ENCODE measurements around the gene CDKAL1.

The CDKAL1 gene

GRCh38 chr6:21142741-21143140 is 608.5 kb downstream of the CDKAL1 start:
- no peaks in the 10 kb centered on the region for H3K27me3 ChIP-seq (replicated peaks in 2 of 5; ENCODE audit: control insufficient read depth in 4 of 5, insufficient read depth in 5 of 5, low read length in 4 of 5)
- WGBS (ENCODE audit: insufficient coverage), result 100% methylated on average over 2 of the region's 3 CpGs
- H3K36me3 ChIP-seq (ENCODE audit: control insufficient read depth in 4 of 4, insufficient read depth in 4 of 4, low read length in 3 of 4), result peaks cover 0 to 3% (median 0%) of the 10 kb centered on the region in 4 experiments
- ChIA-PET CTCF (interaction anchor here (0.6 kb wide), 1 partner anchor 603 kb away, joined by 3 read pairs; no protein-coding TSS in a partner anchor), POLR2A (no interaction called here)
- H3K27ac ChIP-seq (ENCODE audit: insufficient read depth in 1 of 2, low read depth in 1 of 2, low read length in 2 of 2, poor library complexity in 1 of 2, severe bottlenecking in 2 of 2), result no peak overlapping the region
- H3K4me1 ChIP-seq (ENCODE audit: control extremely low read depth in 1 of 4, control insufficient read depth in 4 of 4, insufficient read depth in 4 of 4, low read length in 3 of 4), result no peaks in the 10 kb centered on the region
- no peak overlapping the region for H3K4me3 ChIP-seq (ENCODE audit: control insufficient read depth in 1 of 7, extremely low read depth in 1 of 7, insufficient read depth in 4 of 7, low read depth in 2 of 7, low read length in 6 of 7)
- no peak for DNase-seq
- no peaks in the 10 kb centered on the region for H3K9me3 ChIP-seq (ENCODE audit: control extremely low read depth in 1 of 5, control insufficient read depth in 4 of 5, insufficient read depth in 2 of 5, low read depth in 1 of 5, low read length in 4 of 5)

GRCh38 chr6:21143645-21144044 is 609.4 kb downstream of the CDKAL1 start:
- Histone ChIP-seq H3K4me1 (ENCODE audit: control extremely low read depth in 1 of 4, control insufficient read depth in 4 of 4, insufficient read depth in 4 of 4, low read length in 3 of 4) (no peaks in the 10 kb centered on the region), H3K27me3 (replicated peaks in 2 of 5; ENCODE audit: control insufficient read depth in 4 of 5, insufficient read depth in 5 of 5, low read length in 4 of 5) (no peaks in the 10 kb centered on the region), H3K27ac (ENCODE audit: insufficient read depth in 1 of 2, low read depth in 1 of 2, low read length in 2 of 2, poor library complexity in 1 of 2, severe bottlenecking in 2 of 2) (no peak overlapping the region), H3K9me3 (ENCODE audit: control extremely low read depth in 1 of 5, control insufficient read depth in 4 of 5, insufficient read depth in 2 of 5, low read depth in 1 of 5, low read length in 4 of 5) (no peaks in the 10 kb centered on the region), H3K36me3 (ENCODE audit: control insufficient read depth in 4 of 4, insufficient read depth in 4 of 4, low read length in 3 of 4) (peaks cover 0 to 3% (median 0%) of the 10 kb centered on the region in 4 experiments), H3K4me3 (ENCODE audit: control insufficient read depth in 1 of 7, extremely low read depth in 1 of 7, insufficient read depth in 4 of 7, low read depth in 2 of 7, low read length in 6 of 7) (no peak overlapping the region)
- WGBS (ENCODE audit: insufficient coverage), result 100% methylated on average over 1 of the region's 4 CpGs
- ChIA-PET CTCF (interaction anchor here (0.6 kb wide), 1 partner anchor 604 kb away, joined by 3 read pairs; no protein-coding TSS in a partner anchor), POLR2A (no interaction called here)
- no peak for DNase-seq

GRCh38 chr6:21144928-21145327 is 610.7 kb downstream of the CDKAL1 start:
- Histone ChIP-seq H3K4me3 (ENCODE audit: control insufficient read depth in 1 of 7, extremely low read depth in 1 of 7, insufficient read depth in 4 of 7, low read depth in 2 of 7, low read length in 6 of 7) (no peak overlapping the region), H3K27me3 (replicated peaks in 2 of 5; ENCODE audit: control insufficient read depth in 4 of 5, insufficient read depth in 5 of 5, low read length in 4 of 5) (no peaks in the 10 kb centered on the region), H3K27ac (ENCODE audit: insufficient read depth in 1 of 2, low read depth in 1 of 2, low read length in 2 of 2, poor library complexity in 1 of 2, severe bottlenecking in 2 of 2) (no peak overlapping the region), H3K36me3 (ENCODE audit: control insufficient read depth in 4 of 4, insufficient read depth in 4 of 4, low read length in 3 of 4) (peaks cover 0 to 3% (median 0%) of the 10 kb centered on the region in 4 experiments), H3K9me3 (ENCODE audit: control extremely low read depth in 1 of 5, control insufficient read depth in 4 of 5, insufficient read depth in 2 of 5, low read depth in 1 of 5, low read length in 4 of 5) (no peaks in the 10 kb centered on the region), H3K4me1 (ENCODE audit: control extremely low read depth in 1 of 4, control insufficient read depth in 4 of 4, insufficient read depth in 4 of 4, low read length in 3 of 4) (no peaks in the 10 kb centered on the region)
- ChIA-PET CTCF (no interaction called here), POLR2A (interaction anchor here (0.9 kb wide), 1 partner anchor 76 kb away, joined by 3 read pairs; no protein-coding TSS in a partner anchor)
- no peak for DNase-seq
- WGBS (ENCODE audit: insufficient coverage), result 95% methylated on average over 2 of the region's 2 CpGs

GRCh38 chr6:21147995-21148394 is 613.7 kb downstream of the CDKAL1 start:
- no peak for DNase-seq
- POLR2A ChIA-PET, result no interaction called here
- Histone ChIP-seq H3K9me3 (ENCODE audit: control extremely low read depth in 1 of 5, control insufficient read depth in 4 of 5, insufficient read depth in 2 of 5, low read depth in 1 of 5, low read length in 4 of 5) (no peaks in the 10 kb centered on the region), H3K27me3 (replicated peaks in 2 of 5; ENCODE audit: control insufficient read depth in 4 of 5, insufficient read depth in 5 of 5, low read length in 4 of 5) (no peaks in the 10 kb centered on the region), H3K36me3 (ENCODE audit: control insufficient read depth in 4 of 4, insufficient read depth in 4 of 4, low read length in 3 of 4) (no peaks in the 10 kb centered on the region), H3K27ac (ENCODE audit: insufficient read depth in 1 of 2, low read depth in 1 of 2, low read length in 2 of 2, poor library complexity in 1 of 2, severe bottlenecking in 2 of 2) (no peak overlapping the region), H3K4me1 (ENCODE audit: control extremely low read depth in 1 of 4, control insufficient read depth in 4 of 4, insufficient read depth in 4 of 4, low read length in 3 of 4) (no peaks in the 10 kb centered on the region), H3K4me3 (ENCODE audit: control insufficient read depth in 1 of 7, extremely low read depth in 1 of 7, insufficient read depth in 4 of 7, low read depth in 2 of 7, low read length in 6 of 7) (no peak overlapping the region)
- no CpG with 5 or more reads among the region's 2 CpGs for WGBS (ENCODE audit: insufficient coverage)
- CTCF ChIA-PET, result no interaction called here

- WGBS (ENCODE audit: insufficient coverage), result 96% methylated on average over 5 of the region's 6 CpGs
- no peak for DNase-seq
- Histone ChIP-seq H3K27me3 (replicated peaks in 2 of 5; ENCODE audit: control insufficient read depth in 4 of 5, insufficient read depth in 5 of 5, low read length in 4 of 5) (no peaks in the 10 kb centered on the region), H3K36me3 (ENCODE audit: control insufficient read depth in 4 of 4, insufficient read depth in 4 of 4, low read length in 3 of 4) (no peaks in the 10 kb centered on the region), H3K4me3 (ENCODE audit: control insufficient read depth in 1 of 7, extremely low read depth in 1 of 7, insufficient read depth in 4 of 7, low read depth in 2 of 7, low read length in 6 of 7) (no peak overlapping the region), H3K27ac (ENCODE audit: insufficient read depth in 1 of 2, low read depth in 1 of 2, low read length in 2 of 2, poor library complexity in 1 of 2, severe bottlenecking in 2 of 2) (no peak overlapping the region), H3K9me3 (ENCODE audit: control extremely low read depth in 1 of 5, control insufficient read depth in 4 of 5, insufficient read depth in 2 of 5, low read depth in 1 of 5, low read length in 4 of 5) (no peaks in the 10 kb centered on the region), H3K4me1 (ENCODE audit: control extremely low read depth in 1 of 4, control insufficient read depth in 4 of 4, insufficient read depth in 4 of 4, low read length in 3 of 4) (no peaks in the 10 kb centered on the region)
- POLR2A ChIA-PET, result no interaction called here
- CTCF ChIA-PET, result no interaction called here
Measured at GRCh38 chr6:21149470-21149869, 615.2 kb downstream of the CDKAL1 start.

- H3K4me3 ChIP-seq (ENCODE audit: control insufficient read depth in 1 of 7, extremely low read depth in 1 of 7, insufficient read depth in 4 of 7, low read depth in 2 of 7, low read length in 6 of 7), result no peak overlapping the region
- POLR2A ChIA-PET, result no interaction called here
- no peaks in the 10 kb centered on the region for H3K9me3 ChIP-seq (ENCODE audit: control extremely low read depth in 1 of 5, control insufficient read depth in 4 of 5, insufficient read depth in 2 of 5, low read depth in 1 of 5, low read length in 4 of 5)
- H3K36me3 ChIP-seq (ENCODE audit: control insufficient read depth in 4 of 4, insufficient read depth in 4 of 4, low read length in 3 of 4), result no peaks in the 10 kb centered on the region
- DNase-seq, result no peak
- CTCF ChIA-PET, result no interaction called here
- no peaks in the 10 kb centered on the region for H3K27me3 ChIP-seq (replicated peaks in 2 of 5; ENCODE audit: control insufficient read depth in 4 of 5, insufficient read depth in 5 of 5, low read length in 4 of 5)
- H3K4me1 ChIP-seq (ENCODE audit: control extremely low read depth in 1 of 4, control insufficient read depth in 4 of 4, insufficient read depth in 4 of 4, low read length in 3 of 4), result no peaks in the 10 kb centered on the region
- WGBS (ENCODE audit: insufficient coverage), result 100% methylated on average over 1 of the region's 1 CpG
- H3K27ac ChIP-seq (ENCODE audit: insufficient read depth in 1 of 2, low read depth in 1 of 2, low read length in 2 of 2, poor library complexity in 1 of 2, severe bottlenecking in 2 of 2), result no peak overlapping the region
Measured at GRCh38 chr6:21150667-21151066, 616.4 kb downstream of the CDKAL1 start.

- no peaks in the 10 kb centered on the region for H3K27me3 ChIP-seq (replicated peaks in 2 of 5; ENCODE audit: control insufficient read depth in 4 of 5, insufficient read depth in 5 of 5, low read length in 4 of 5)
- CTCF ChIA-PET, result no interaction called here
- 100% methylated on average over 4 of the region's 5 CpGs for WGBS (ENCODE audit: insufficient coverage)
Measured at GRCh38 chr6:21151119-21151518, 616.9 kb downstream of the CDKAL1 start.

More at GRCh38 chr6:21151119-21151518, 616.9 kb downstream of the CDKAL1 start:
- H3K9me3 ChIP-seq (ENCODE audit: control extremely low read depth in 1 of 5, control insufficient read depth in 4 of 5, insufficient read depth in 2 of 5, low read depth in 1 of 5, low read length in 4 of 5), result no peaks in the 10 kb centered on the region
- no peak overlapping the region for H3K27ac ChIP-seq (ENCODE audit: insufficient read depth in 1 of 2, low read depth in 1 of 2, low read length in 2 of 2, poor library complexity in 1 of 2, severe bottlenecking in 2 of 2)
- POLR2A ChIA-PET, result no interaction called here
- no peaks in the 10 kb centered on the region for H3K36me3 ChIP-seq (ENCODE audit: control insufficient read depth in 4 of 4, insufficient read depth in 4 of 4, low read length in 3 of 4)
- DNase-seq, result no peak
- no peaks in the 10 kb centered on the region for H3K4me1 ChIP-seq (ENCODE audit: control extremely low read depth in 1 of 4, control insufficient read depth in 4 of 4, insufficient read depth in 4 of 4, low read length in 3 of 4)
- H3K4me3 ChIP-seq (ENCODE audit: control insufficient read depth in 1 of 7, extremely low read depth in 1 of 7, insufficient read depth in 4 of 7, low read depth in 2 of 7, low read length in 6 of 7), result no peak overlapping the region

All from common myeloid progenitor, CD34-positive (primary cell).